WTC11 (cell line): Measurements from ENCODE around the gene TMEM30A. TPM values are rescaled to one million over a fixed set of nuclear protein-coding genes. Genes with fewer than 3 reads are reported as not detected.

ENCODE experiments used
- ATAC-seq: fragments of 200-7000 bp; cut with Tn5 transposase; 2 replicates; pipeline ENCODE4 v1.10.0; 2021; ENCODE audit warnings: mild to moderate bottlenecking, moderate library complexity
- CTCF ChIA-PET: fragments of 300-600 bp; sonication (Branson Sonifier 250); formaldehyde crosslinking; loops from one replicate; lab custom pipeline; 2021; ENCODE audit warnings: antibody characterized with exemption; lab: Charles Lee
- POLR2A ChIA-PET: fragments of 350-600 bp; sonication (Branson Sonifier 250); formaldehyde crosslinking; loops from one replicate; lab custom pipeline; 2021; ENCODE audit warnings: antibody characterized with exemption; lab: Charles Lee
- DNase-seq: peaks from one replicate; pipeline ENCODE4 v3.0.0; 2021; ENCODE audit warnings: low spot score
- H3K27ac Mint-ChIP-seq: 2 replicates; pipeline ENCODE4 v1.8.0; 2021; ENCODE audit warnings: mixed read lengths
- H3K27me3 Mint-ChIP-seq: 2 replicates; pipeline ENCODE4 v1.8.0; 2021; ENCODE audit warnings: low read depth, mild to moderate bottlenecking, moderate library complexity, mixed read lengths
- H3K36me3 Mint-ChIP-seq: 2 replicates; pipeline ENCODE4 v1.8.0; 2021; ENCODE audit warnings: mixed read lengths
- H3K4me1 Mint-ChIP-seq: 2 replicates; pipeline ENCODE4 v1.8.0; 2022; ENCODE audit warnings: mixed read lengths
- H3K4me3 Mint-ChIP-seq: 2 replicates; pipeline ENCODE4 v1.8.0; 2021; ENCODE audit warnings: mild to moderate bottlenecking, moderate library complexity, mixed read lengths
- H3K9me3 Mint-ChIP-seq: 2 replicates; pipeline ENCODE4 v1.8.0; 2021; ENCODE audit warnings: mixed read lengths
- AFF4 ChIP-seq: sonication (generic); formaldehyde crosslinking; IDR thresholded peaks from 2 replicates; pipeline ENCODE4 v1.8.1; 2023; ENCODE audit warnings: mild to moderate bottlenecking, missing genetic modification reagents, borderline replicate concordance
- CDX4 ChIP-seq: fragments of 250-450 bp; sonication (Bioruptor Pico); IDR thresholded peaks from 2 replicates; pipeline ENCODE4 v1.9.0; 2021; ENCODE audit warnings: moderate library complexity, mild to moderate bottlenecking, inconsistent platforms, borderline replicate concordance
- CREM ChIP-seq: sonication (generic); formaldehyde crosslinking; IDR thresholded peaks from 2 replicates; pipeline ENCODE4 v1.8.1; 2022; ENCODE audit warnings: mild to moderate bottlenecking, missing genetic modification reagents, moderate library complexity
- CTCF ChIP-seq: fragments of 200-600 bp; IDR thresholded peaks from 2 replicates; pipeline ENCODE4 v1.8.0; 2022; ENCODE audit warnings: antibody characterized with exemption
- HMGA2 ChIP-seq: fragments of 250-450 bp; sonication (Bioruptor Pico); IDR thresholded peaks from 2 replicates; pipeline ENCODE4 v1.4.0; 2021; ENCODE audit warnings: mild to moderate bottlenecking, moderate library complexity
- IRF1 ChIP-seq: sonication (generic); formaldehyde crosslinking; IDR thresholded peaks from 2 replicates; pipeline ENCODE4 v1.8.0; 2023; ENCODE audit warnings: missing genetic modification reagents
- NFYB ChIP-seq: sonication (generic); formaldehyde crosslinking; conservative IDR thresholded peaks from 2 replicates; pipeline ENCODE4 v1.8.0; 2022; ENCODE audit warnings: low read depth, missing genetic modification reagents
- OVOL2 ChIP-seq: fragments of 250-450 bp; sonication (Bioruptor Pico); IDR thresholded peaks from 2 replicates; pipeline ENCODE4 v1.9.0; 2021; ENCODE audit warnings: mild to moderate bottlenecking, borderline replicate concordance
- TEAD1 ChIP-seq: sonication (generic); formaldehyde crosslinking; IDR thresholded peaks from 2 replicates; pipeline ENCODE4 v1.8.0; 2022; ENCODE audit warnings: mild to moderate bottlenecking, missing genetic modification reagents
- TEAD4 ChIP-seq: sonication (generic); formaldehyde crosslinking; IDR thresholded peaks from 2 replicates; pipeline ENCODE4 v1.8.0; 2022; ENCODE audit warnings: mild to moderate bottlenecking, missing genetic modification reagents
- ZNF425 ChIP-seq: fragments of 250-450 bp; sonication (Bioruptor Pico); conservative IDR thresholded peaks from 2 replicates; pipeline ENCODE4 v1.9.0; 2021; ENCODE audit warnings: mild to moderate bottlenecking
- total RNA-seq: library from RNA; stranded (reverse); gene quantifications from 3 replicates; pipeline ENCODE4 v1.2.3, GENCODE V29; 2021

The TMEM30A gene
- total RNA-seq, 1 experiment from 2014 or later = 81.2 TPM

- TF ChIP-seq TEAD1 (CRISPR knock-in tag) (no peak), TEAD4 (CRISPR knock-in tag) (no peak), AFF4 (CRISPR knock-in tag) (no peak), CDX4 (CRISPR knock-in tag) (no peak)
These were observed 16.2 kb downstream of the TMEM30A start (continued) for GRCh38 chr6:75268121-75268987.

- Mint-ChIP-seq H3K27ac (peak overlapping the region; percentile 90), H3K36me3 (peaks cover 36% of the 10 kb centered on the region)
- ATAC-seq = no peak
These were observed 17.1 kb downstream of the TMEM30A start for GRCh38 chr6:75267461-75267860.

GRCh38 chr6:75266716-75267291 lies 17.8 kb downstream of the TMEM30A start:
- Mint-ChIP-seq H3K27me3 (no peaks in the 10 kb centered on the region), H3K36me3 (peaks cover 30% of the 10 kb centered on the region), H3K4me1 (peaks cover 46% of the 10 kb centered on the region), H3K27ac (no peak overlapping the region), H3K4me3 (no peak overlapping the region), H3K9me3 (peaks cover 16% of the 10 kb centered on the region)
- POLR2A ChIA-PET = interaction anchor here (0.5 kb wide), 1 partner anchor 327 kb away, joined by 10 read pairs; no protein-coding TSS in a partner anchor
- CTCF ChIA-PET = interaction anchor here (0.7 to 2.2 kb wide), 9 partner anchors 11 to 296 kb away, joined by 3 to 16 read pairs (median 4); partner anchors contain the start of gene COX7A2
- no peak for DNase-seq
- ATAC-seq = peak; percentile 19; the same call in 1 of the 2 replicates
- peak; percentile 56 for TF ChIP-seq CTCF
- no peak for TF ChIP-seq TEAD1 (CRISPR knock-in tag)
- TF ChIP-seq HMGA2 (CRISPR knock-in tag) = no peak

More at GRCh38 chr6:75267461-75267860, 17.1 kb downstream of the TMEM30A start:
- CTCF ChIA-PET = interaction anchor here (0.9 to 2.2 kb wide), 14 partner anchors 12 to 295 kb away, joined by 3 to 16 read pairs (median 6); partner anchors contain the start of gene COX7A2
- H3K4me1 Mint-ChIP-seq = peaks cover 51% of the 10 kb centered on the region
- H3K27me3 Mint-ChIP-seq = no peaks in the 10 kb centered on the region
- no peak for DNase-seq
- no peak for TF ChIP-seq IRF1 (CRISPR knock-in tag)
- no peak for TF ChIP-seq OVOL2 (CRISPR knock-in tag)
- TF ChIP-seq ZNF425 (CRISPR knock-in tag) = no peak
- no peak for TF ChIP-seq NFYB (CRISPR knock-in tag)
- no peak for TF ChIP-seq CREM (CRISPR knock-in tag)
- POLR2A ChIA-PET = interaction anchor here (1.0 to 1.4 kb wide), 2 partner anchors 12 to 17 kb away, joined by 4 to 9 read pairs; partner anchors contain the start of gene TMEM30A
- H3K9me3 Mint-ChIP-seq = peaks cover 21% of the 10 kb centered on the region
- peak overlapping the region; percentile 42 for H3K4me3 Mint-ChIP-seq
